ENCODE data around the gene AGTPBP1. TPM values are rescaled to one million over a fixed set of nuclear protein-coding genes. Genes with fewer than 3 reads are reported as not detected.

Gene AGTPBP1
- total RNA-seq, 1 donor from 2014 or later = 21.0 TPM

GRCh38 chr9:85743275-85744128, 1.7 kb upstream of the AGTPBP1 start:
- DNase-seq (ENCODE audit: low read depth) = no peak
- no peak for TF ChIP-seq CTCF (conservative IDR thresholded peaks at IDR 0.05; ENCODE audit: low read depth, low read length)

GRCh38 chr9:85742597-85742936, 813 bp upstream of the AGTPBP1 start:
- TF ChIP-seq CTCF (conservative IDR thresholded peaks at IDR 0.05; ENCODE audit: low read depth, low read length) = no peak
- no peak for DNase-seq (ENCODE audit: low read depth)
- H3K4me3 ChIP-seq (ENCODE audit: low read depth, low read length) = peak overlapping the region; percentile 62

More at GRCh38 chr9:85743275-85744128, 1.7 kb upstream of the AGTPBP1 start:
- peak overlapping the region; percentile 3 for H3K4me3 ChIP-seq (ENCODE audit: low read depth, low read length)

- H3K4me3 ChIP-seq (ENCODE audit: low read depth, low read length) = peak overlapping the region; percentile 81
- no peak for DNase-seq (ENCODE audit: low read depth)
- TF ChIP-seq CTCF (conservative IDR thresholded peaks at IDR 0.05; ENCODE audit: low read depth, low read length) = no peak
Observed at GRCh38 chr9:85741095-85741874, 469 bp downstream of the AGTPBP1 start.

GRCh38 chr9:85740787-85741094, 1.0 kb downstream of the AGTPBP1 start:
- no peak for DNase-seq (ENCODE audit: low read depth)

GRCh38 chr9:85738509-85738908, 3.2 kb downstream of the AGTPBP1 start:
- no peak for TF ChIP-seq CTCF (conservative IDR thresholded peaks at IDR 0.05; ENCODE audit: low read depth, low read length)
- no peak for DNase-seq (ENCODE audit: low read depth)
- no peak overlapping the region for H3K4me3 ChIP-seq (ENCODE audit: low read depth, low read length)

More at GRCh38 chr9:85740787-85741094, 1.0 kb downstream of the AGTPBP1 start:
- peak overlapping the region; percentile 81 for H3K4me3 ChIP-seq (ENCODE audit: low read depth, low read length)
- TF ChIP-seq CTCF (conservative IDR thresholded peaks at IDR 0.05; ENCODE audit: low read depth, low read length) = no peak

GRCh38 chr9:85737671-85738070, 4.1 kb downstream of the AGTPBP1 start:
- H3K4me3 ChIP-seq (ENCODE audit: low read depth, low read length) = no peak overlapping the region
- DNase-seq (ENCODE audit: low read depth) = no peak
- no peak for TF ChIP-seq CTCF (conservative IDR thresholded peaks at IDR 0.05; ENCODE audit: low read depth, low read length)

All from epithelial cell of proximal tubule (primary cell).